GM21447 (cell line): ENCODE results near the gene VWF.
"Not testable (repeated sequence)": the region's sequence is repeated elsewhere in the genome, so short reads cannot be mapped to it uniquely, and the experiment has no call there.

ENCODE experiments used
- ATAC-seq: cut with Tn5 transposase; IDR thresholded peaks from one replicate; pipeline ENCODE4 v1.9.1; 2021; ENCODE audit not compliant: unreplicated experiment

The VWF gene

GRCh38 chr12:6040815-6041214, 83.7 kb downstream of the VWF start:
- no peak for ATAC-seq

GRCh38 chr12:6039894-6040601, 84.4 kb downstream of the VWF start:
- ATAC-seq, result no peak

GRCh38 chr12:6038160-6038559, 86.3 kb downstream of the VWF start:
- ATAC-seq, result no peak

- ATAC-seq, result no peak
Observed at GRCh38 chr12:6037459-6037858, 87.0 kb downstream of the VWF start.

GRCh38 chr12:6036509-6036908, 88.0 kb downstream of the VWF start:
- ATAC-seq, result no peak

- ATAC-seq, result no peak
Observed at GRCh38 chr12:6034596-6034995, 89.9 kb downstream of the VWF start.

- ATAC-seq, result no peak
Observed at GRCh38 chr12:6033546-6033945, 90.9 kb downstream of the VWF start.

GRCh38 chr12:6032726-6033125, 91.7 kb downstream of the VWF start:
- no peak for ATAC-seq

GRCh38 chr12:6031001-6031400, 93.5 kb downstream of the VWF start:
- ATAC-seq, result no peak

GRCh38 chr12:6030081-6030480, 94.4 kb downstream of the VWF start:
- ATAC-seq, result no peak

- no peak for ATAC-seq
Observed at GRCh38 chr12:6029401-6029800, 95.1 kb downstream of the VWF start.

- no peak for ATAC-seq
Observed at GRCh38 chr12:6026998-6027397, 97.5 kb downstream of the VWF start.

GRCh38 chr12:6025703-6026298, 98.7 kb downstream of the VWF start:
- ATAC-seq, result not testable (repeated sequence)

GRCh38 chr12:6024066-6024465, 100.4 kb downstream of the VWF start:
- not testable (repeated sequence) for ATAC-seq

- no peak for ATAC-seq
Observed at GRCh38 chr12:6020930-6021329, 103.5 kb downstream of the VWF start.

- not testable (repeated sequence) for ATAC-seq
Observed at GRCh38 chr12:6020511-6020910, 104.0 kb downstream of the VWF start.

- ATAC-seq, result not testable (repeated sequence)
Observed at GRCh38 chr12:6019256-6019655, 105.2 kb downstream of the VWF start.

- ATAC-seq, result no peak
Observed at GRCh38 chr12:6018265-6018664, 106.2 kb downstream of the VWF start.

GRCh38 chr12:6016756-6017155, 107.7 kb downstream of the VWF start:
- no peak for ATAC-seq

- ATAC-seq, result not testable (repeated sequence)
Observed at GRCh38 chr12:6016004-6016403, 108.5 kb downstream of the VWF start.

- ATAC-seq, result not testable (repeated sequence)
Observed at GRCh38 chr12:6015271-6015670, 109.2 kb downstream of the VWF start.

GRCh38 chr12:6010631-6011350, 113.7 kb downstream of the VWF start:
- not testable (repeated sequence) for ATAC-seq
